ENCODE measurements around the gene MX1.

GRCh38 chr21:41499920-41500319 lies 73.9 kb downstream of the MX1 start:
- no peak for TF ChIP-seq CTCF (IDR thresholded peaks at IDR 0.05)
- no peak for TF ChIP-seq POLR2A (IDR thresholded peaks at IDR 0.05)

Data from tibial nerve (tissue), 3 donors.